Osteocyte (in vitro differentiated cells): ENCODE data around the gene THSD7A. TPM values are rescaled to one million over a fixed set of nuclear protein-coding genes. Genes with fewer than 3 reads are reported as not detected.
A peak's percentile ranks its signal among the peaks of the same experiment; 100 is the strongest.

Experiments used
- DNase-seq: peaks from one replicate; pipeline ENCODE4 v3.0.0; 2021; ENCODE audit warnings: mixed read lengths; ENCODE audit not compliant: unreplicated experiment; ENCODE audit errors: extremely low spot score
- H3K27ac Mint-ChIP-seq: one replicate; pipeline ENCODE4 v1.8.0; 2021; ENCODE audit warnings: mild to moderate bottlenecking, mixed read lengths; ENCODE audit not compliant: unreplicated experiment
- H3K27me3 Mint-ChIP-seq: one replicate; pipeline ENCODE4 v1.8.0; 2021; ENCODE audit warnings: mixed read lengths; ENCODE audit not compliant: unreplicated experiment
- H3K36me3 Mint-ChIP-seq: one replicate; pipeline ENCODE4 v1.8.0; 2021; ENCODE audit warnings: mixed read lengths; ENCODE audit not compliant: unreplicated experiment
- H3K4me1 Mint-ChIP-seq: one replicate; pipeline ENCODE4 v1.8.0; 2021; ENCODE audit warnings: mixed read lengths; ENCODE audit not compliant: unreplicated experiment
- H3K4me3 Mint-ChIP-seq: one replicate; pipeline ENCODE4 v1.8.0; 2021; ENCODE audit warnings: mild to moderate bottlenecking, moderate library complexity, mixed read lengths; ENCODE audit not compliant: unreplicated experiment
- H3K9me3 Mint-ChIP-seq: one replicate; pipeline ENCODE4 v1.8.0; 2021; ENCODE audit warnings: mixed read lengths; ENCODE audit not compliant: unreplicated experiment
- CTCF ChIP-seq: fragments of 200-600 bp; sonication (generic); IDR thresholded peaks from 2 replicates; pipeline ENCODE4 v1.5.0; 2021; ENCODE audit warnings: antibody characterized with exemption, mild to moderate bottlenecking, moderate library complexity
- total RNA-seq: library from RNA; stranded (reverse); gene quantifications from 2 replicates; pipeline ENCODE4 v1.2.1, GENCODE V29; 2021

The THSD7A gene
- total RNA-seq, 1 donor from 2014 or later: 2.0 TPM

GRCh38 chr7:11329626-11330025, 502.4 kb downstream of the THSD7A start:
- H3K27me3 Mint-ChIP-seq: no peaks in the 10 kb centered on the region
- H3K4me3 Mint-ChIP-seq: no peak overlapping the region
- DNase-seq: no peak
- peaks cover 11% of the 10 kb centered on the region for H3K9me3 Mint-ChIP-seq
- no peak overlapping the region for H3K27ac Mint-ChIP-seq
- no peaks in the 10 kb centered on the region for H3K36me3 Mint-ChIP-seq
- TF ChIP-seq CTCF: no peak
- peaks cover 28% of the 10 kb centered on the region for H3K4me1 Mint-ChIP-seq

- no peak for TF ChIP-seq CTCF
- no peaks in the 10 kb centered on the region for H3K27me3 Mint-ChIP-seq
- peaks cover 28% of the 10 kb centered on the region for H3K4me1 Mint-ChIP-seq
- no peak for DNase-seq
- H3K27ac Mint-ChIP-seq: peak overlapping the region; percentile 57
- no peak overlapping the region for H3K4me3 Mint-ChIP-seq
- H3K36me3 Mint-ChIP-seq: no peaks in the 10 kb centered on the region
- peaks cover 15% of the 10 kb centered on the region for H3K9me3 Mint-ChIP-seq
Observed at GRCh38 chr7:11328309-11328708, 503.7 kb downstream of the THSD7A start.

- no peak overlapping the region for H3K4me3 Mint-ChIP-seq
- H3K27me3 Mint-ChIP-seq: no peaks in the 10 kb centered on the region
- peaks cover 28% of the 10 kb centered on the region for H3K4me1 Mint-ChIP-seq
- TF ChIP-seq CTCF: no peak
- peak overlapping the region; percentile 57 for H3K27ac Mint-ChIP-seq
- peaks cover 15% of the 10 kb centered on the region for H3K9me3 Mint-ChIP-seq
- H3K36me3 Mint-ChIP-seq: no peaks in the 10 kb centered on the region
- DNase-seq: no peak
Observed at GRCh38 chr7:11327633-11328032, 504.4 kb downstream of the THSD7A start.
